ENCODE data around the gene ARFGEF3. TPM values are rescaled to one million over a fixed set of nuclear protein-coding genes. Genes with fewer than 3 reads are reported as not detected.

The ARFGEF3 gene
- total and polyA plus RNA-seq, 4 donors, result 0.06 to 0.33 (median 0.16) TPM

DNA sequence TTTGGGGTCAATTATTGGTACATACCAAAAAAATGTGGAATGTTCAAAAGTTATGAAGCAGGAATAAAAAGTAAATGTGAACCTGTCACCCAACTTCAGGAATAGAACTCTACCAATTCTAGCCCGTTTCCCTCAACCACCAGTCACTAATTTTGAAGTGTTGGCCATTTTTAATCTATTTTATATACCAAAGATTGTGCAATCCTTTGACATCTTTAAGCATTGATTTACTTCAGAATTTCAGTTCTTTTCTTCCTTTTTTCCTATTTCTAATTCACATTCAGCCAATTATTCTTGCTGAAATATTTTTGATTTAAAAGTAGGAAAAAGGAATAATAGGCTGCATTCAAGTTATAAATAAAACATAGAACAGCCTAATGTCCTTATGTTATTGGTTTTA, 169.0 kb downstream of the ARFGEF3 start:
- Histone ChIP-seq H3K36me3 (ENCODE audit: control insufficient read depth in 4 of 4, insufficient read depth in 3 of 4, low read depth in 1 of 4, low read length in 3 of 4) (no peaks in the 10 kb centered on the region), H3K4me1 (ENCODE audit: control insufficient read depth in 4 of 4, insufficient read depth in 4 of 4, low read length in 3 of 4) (no peaks in the 10 kb centered on the region), H3K27ac (ENCODE audit: low read depth in 1 of 2, low read length in 2 of 2) (no peak overlapping the region), H3K9me3 (ENCODE audit: control insufficient read depth in 4 of 4, low read length in 3 of 4) (no peaks in the 10 kb centered on the region), H3K4me3 (ENCODE audit: low read depth in 1 of 3, low read length in 3 of 3) (no peak overlapping the region), H3K27me3 (ENCODE audit: control insufficient read depth in 4 of 4, insufficient read depth in 4 of 4, low read length in 3 of 4) (no peaks in the 10 kb centered on the region), H3K9ac (ENCODE audit: low read depth in 1 of 2, low read length in 2 of 2) (no peak overlapping the region)
- WGBS, result 91% methylated on average over 1 of the region's 1 CpG
- DNase-seq (ENCODE audit: low spot score), result no peak
- TF ChIP-seq, protein P1, sequence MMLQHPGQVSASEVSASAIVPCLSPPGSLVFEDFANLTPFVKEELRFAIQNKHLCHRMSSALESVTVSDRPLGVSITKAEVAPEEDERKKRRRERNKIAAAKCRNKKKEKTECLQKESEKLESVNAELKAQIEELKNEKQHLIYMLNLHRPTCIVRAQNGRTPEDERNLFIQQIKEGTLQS (IDR thresholded peaks at IDR 0.05), result no peak
- no peak for TF ChIP-seq FOXA1 (IDR thresholded peaks at IDR 0.05)
- TF ChIP-seq HNF4A (conservative IDR thresholded peaks at IDR 0.05), result no peak
- TF ChIP-seq TAF1 (conservative IDR thresholded peaks at IDR 0.05), result no peak
- TF ChIP-seq CTCF (IDR thresholded peaks at IDR 0.05; ENCODE audit: low read depth, low read length, missing input control), result no peak
- TF ChIP-seq, protein P2, sequence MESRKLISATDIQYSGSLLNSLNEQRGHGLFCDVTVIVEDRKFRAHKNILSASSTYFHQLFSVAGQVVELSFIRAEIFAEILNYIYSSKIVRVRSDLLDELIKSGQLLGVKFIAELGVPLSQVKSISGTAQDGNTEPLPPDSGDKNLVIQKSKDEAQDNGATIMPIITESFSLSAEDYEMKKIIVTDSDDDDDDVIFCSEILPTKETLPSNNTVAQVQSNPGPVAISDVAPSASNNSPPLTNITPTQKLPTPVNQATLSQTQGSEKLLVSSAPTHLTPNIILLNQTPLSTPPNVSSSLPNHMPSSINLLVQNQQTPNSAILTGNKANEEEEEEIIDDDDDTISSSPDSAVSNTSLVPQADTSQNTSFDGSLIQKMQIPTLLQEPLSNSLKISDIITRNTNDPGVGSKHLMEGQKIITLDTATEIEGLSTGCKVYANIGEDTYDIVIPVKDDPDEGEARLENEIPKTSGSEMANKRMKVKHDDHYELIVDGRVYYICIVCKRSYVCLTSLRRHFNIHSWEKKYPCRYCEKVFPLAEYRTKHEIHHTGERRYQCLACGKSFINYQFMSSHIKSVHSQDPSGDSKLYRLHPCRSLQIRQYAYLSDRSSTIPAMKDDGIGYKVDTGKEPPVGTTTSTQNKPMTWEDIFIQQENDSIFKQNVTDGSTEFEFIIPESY (IDR thresholded peaks at IDR 0.05), result no peak
- TF ChIP-seq NR2F2 (IDR thresholded peaks at IDR 0.05), result no peak
- no peak for TF ChIP-seq RAD21 (IDR thresholded peaks at IDR 0.05)
- no peak for TF ChIP-seq RXRA (IDR thresholded peaks at IDR 0.05)
- TF ChIP-seq HNF4G (IDR thresholded peaks at IDR 0.05), result no peak
- TF ChIP-seq FOXA2 (IDR thresholded peaks at IDR 0.05), result no peak
- no peak for TF ChIP-seq MAX (IDR thresholded peaks at IDR 0.05)
- no peak for TF ChIP-seq JUND (IDR thresholded peaks at IDR 0.05)
- TF ChIP-seq REST (IDR thresholded peaks at IDR 0.05), result no peak
- no peak for TF ChIP-seq YY1 (IDR thresholded peaks at IDR 0.05)
- TF ChIP-seq SP1 (IDR thresholded peaks at IDR 0.05), result no peak
- TF ChIP-seq GABPA (IDR thresholded peaks at IDR 0.05 in 1 of 2, conservative IDR thresholded peaks at IDR 0.05 in 1 of 2), result no peak

GRCh38 chr6:138331444-138331843, 169.7 kb downstream of the ARFGEF3 start:
- Histone ChIP-seq H3K4me1 (ENCODE audit: control insufficient read depth in 4 of 4, insufficient read depth in 4 of 4, low read length in 3 of 4) (no peaks in the 10 kb centered on the region), H3K9ac (ENCODE audit: low read depth in 1 of 2, low read length in 2 of 2) (no peak overlapping the region), H3K36me3 (ENCODE audit: control insufficient read depth in 4 of 4, insufficient read depth in 3 of 4, low read depth in 1 of 4, low read length in 3 of 4) (no peaks in the 10 kb centered on the region), H3K4me3 (ENCODE audit: low read depth in 1 of 3, low read length in 3 of 3) (no peak overlapping the region), H3K9me3 (ENCODE audit: control insufficient read depth in 4 of 4, low read length in 3 of 4) (no peaks in the 10 kb centered on the region), H3K27me3 (ENCODE audit: control insufficient read depth in 4 of 4, insufficient read depth in 4 of 4, low read length in 3 of 4) (no peaks in the 10 kb centered on the region), H3K27ac (ENCODE audit: low read depth in 1 of 2, low read length in 2 of 2) (no peak overlapping the region)
- TF ChIP-seq CTCF (IDR thresholded peaks at IDR 0.05; ENCODE audit: low read depth, low read length, missing input control) (no peak), GABPA (IDR thresholded peaks at IDR 0.05 in 1 of 2, conservative IDR thresholded peaks at IDR 0.05 in 1 of 2) (no peak), JUND (IDR thresholded peaks at IDR 0.05) (no peak)
- WGBS, result 82% methylated on average over 1 of the region's 1 CpG
- DNase-seq (ENCODE audit: low spot score), result no peak
